Measurements from ENCODE around the gene SPSB1.

Gene SPSB1

GRCh38 chr1:9293533-9294404 lies 1.1 kb downstream of the SPSB1 start:
- H3K4me1 Mint-ChIP-seq, result peaks cover 14% of the 10 kb centered on the region
- DNase-seq, result peak; percentile 53

GRCh38 chr1:9294405-9294773 lies 1.7 kb downstream of the SPSB1 start:
- peaks cover 2% of the 10 kb centered on the region for H3K27me3 Mint-ChIP-seq (ENCODE audit: low read depth, poor library complexity)
- peaks cover 3% of the 10 kb centered on the region for H3K36me3 Mint-ChIP-seq (ENCODE audit: low read depth)
- H3K9me3 Mint-ChIP-seq, result no peaks in the 10 kb centered on the region
- peaks cover 14% of the 10 kb centered on the region for H3K4me1 Mint-ChIP-seq
- TF ChIP-seq CTCF (IDR thresholded peaks at IDR 0.05), result no peak
- DNase-seq, result no peak
- no peak overlapping the region for H3K27ac Mint-ChIP-seq
- no peak overlapping the region for H3K4me3 Mint-ChIP-seq

More at GRCh38 chr1:9293533-9294404, 1.1 kb downstream of the SPSB1 start:
- Mint-ChIP-seq H3K27me3 (ENCODE audit: low read depth, poor library complexity) (peaks cover 2% of the 10 kb centered on the region), H3K9me3 (peaks cover 4% of the 10 kb centered on the region), H3K4me3 (no peak overlapping the region), H3K36me3 (ENCODE audit: low read depth) (peaks cover 4% of the 10 kb centered on the region), H3K27ac (no peak overlapping the region)
- TF ChIP-seq CTCF (IDR thresholded peaks at IDR 0.05), result no peak

- H3K9me3 Mint-ChIP-seq, result no peaks in the 10 kb centered on the region
- no peak overlapping the region for H3K4me3 Mint-ChIP-seq
- TF ChIP-seq CTCF (IDR thresholded peaks at IDR 0.05), result no peak
- H3K4me1 Mint-ChIP-seq, result peaks cover 9% of the 10 kb centered on the region
- peaks cover 2% of the 10 kb centered on the region for H3K27me3 Mint-ChIP-seq (ENCODE audit: low read depth, poor library complexity)
- H3K27ac Mint-ChIP-seq, result no peak overlapping the region
- DNase-seq, result no peak
- H3K36me3 Mint-ChIP-seq (ENCODE audit: low read depth), result peaks cover 3% of the 10 kb centered on the region
Measured at GRCh38 chr1:9294910-9295636, 2.4 kb downstream of the SPSB1 start.

GRCh38 chr1:9295884-9296283 lies 3.2 kb downstream of the SPSB1 start:
- H3K27me3 Mint-ChIP-seq (ENCODE audit: low read depth, poor library complexity), result peaks cover 2% of the 10 kb centered on the region
- H3K27ac Mint-ChIP-seq, result no peak overlapping the region
- H3K4me1 Mint-ChIP-seq, result peaks cover 4% of the 10 kb centered on the region
- H3K9me3 Mint-ChIP-seq, result no peaks in the 10 kb centered on the region
- DNase-seq, result no peak
- TF ChIP-seq CTCF (IDR thresholded peaks at IDR 0.05), result no peak
- H3K4me3 Mint-ChIP-seq, result peak overlapping the region; percentile 6
- H3K36me3 Mint-ChIP-seq (ENCODE audit: low read depth), result peaks cover 10% of the 10 kb centered on the region

- no peak overlapping the region for H3K4me3 Mint-ChIP-seq
- H3K27me3 Mint-ChIP-seq (ENCODE audit: low read depth, poor library complexity), result no peaks in the 10 kb centered on the region
- no peak overlapping the region for H3K27ac Mint-ChIP-seq
- H3K9me3 Mint-ChIP-seq, result no peaks in the 10 kb centered on the region
- TF ChIP-seq CTCF (IDR thresholded peaks at IDR 0.05), result no peak
- DNase-seq, result no peak
- H3K36me3 Mint-ChIP-seq (ENCODE audit: low read depth), result peaks cover 13% of the 10 kb centered on the region
- H3K4me1 Mint-ChIP-seq, result peaks cover 2% of the 10 kb centered on the region
Measured at GRCh38 chr1:9296850-9297249, 4.2 kb downstream of the SPSB1 start.
